Measurements from ENCODE around the gene NRAP. TPM values are rescaled to one million over a fixed set of nuclear protein-coding genes. Genes with fewer than 3 reads are reported as not detected.

Gene NRAP
- total and polyA plus RNA-seq, 2 experiments from 2014 or later: not detected

GRCh38 chr10:113695691-113696090 lies 31.9 kb upstream of the NRAP start:
- Mint-ChIP-seq H3K4me1 (peaks cover 7% of the 10 kb centered on the region; the same call in 1 of the 3 replicates), H3K27me3 (ENCODE audit: insufficient read depth, low read depth, poor library complexity) (no peaks in the 10 kb centered on the region), H3K27ac (no peak overlapping the region), H3K36me3 (ENCODE audit: low read depth) (peaks cover 18% of the 10 kb centered on the region), H3K9me3 (peaks cover 9% of the 10 kb centered on the region), H3K4me3 (no peak overlapping the region)
- H3K4me3 ChIP-seq: no peak overlapping the region
- H3K4me2 ChIP-seq: no peak overlapping the region
- H3K36me3 ChIP-seq (ENCODE audit: insufficient read depth): no peaks in the 10 kb centered on the region
- ATAC-seq (no peak), DNase-seq (ENCODE audit: low spot score) (no peak)
- H3K4me1 ChIP-seq (ENCODE audit: insufficient read depth): peaks cover 5% of the 10 kb centered on the region; the same call in 1 of the 2 replicates
- no peak for TF ChIP-seq EZH2 (IDR thresholded peaks at IDR 0.05; ENCODE audit: low read depth, unreplicated experiment)
- no peak for TF ChIP-seq ETS1 (IDR thresholded peaks at IDR 0.05)
- TF ChIP-seq CREB1 (CRISPR knock-in tag; IDR thresholded peaks at IDR 0.05; ENCODE audit: low read depth): no peak
- TF ChIP-seq JUNB (IDR thresholded peaks at IDR 0.05; ENCODE audit: unreplicated experiment): no peak
- TF ChIP-seq NANOG (IDR thresholded peaks at IDR 0.05; ENCODE audit: borderline replicate concordance): no peak
- no peak for TF ChIP-seq EZH2phosphoT487 (IDR thresholded peaks at IDR 0.05; ENCODE audit: unreplicated experiment)
- TF ChIP-seq ZNF331 (CRISPR knock-in tag; IDR thresholded peaks at IDR 0.05; ENCODE audit: low read depth): no peak
- no peak for TF ChIP-seq CTCF (conservative IDR thresholded peaks at IDR 0.05; ENCODE audit: low read depth in 2 of 2)
- no peak for TF ChIP-seq ZNF114 (CRISPR knock-in tag; IDR thresholded peaks at IDR 0.05)
- TF ChIP-seq, protein P1, sequence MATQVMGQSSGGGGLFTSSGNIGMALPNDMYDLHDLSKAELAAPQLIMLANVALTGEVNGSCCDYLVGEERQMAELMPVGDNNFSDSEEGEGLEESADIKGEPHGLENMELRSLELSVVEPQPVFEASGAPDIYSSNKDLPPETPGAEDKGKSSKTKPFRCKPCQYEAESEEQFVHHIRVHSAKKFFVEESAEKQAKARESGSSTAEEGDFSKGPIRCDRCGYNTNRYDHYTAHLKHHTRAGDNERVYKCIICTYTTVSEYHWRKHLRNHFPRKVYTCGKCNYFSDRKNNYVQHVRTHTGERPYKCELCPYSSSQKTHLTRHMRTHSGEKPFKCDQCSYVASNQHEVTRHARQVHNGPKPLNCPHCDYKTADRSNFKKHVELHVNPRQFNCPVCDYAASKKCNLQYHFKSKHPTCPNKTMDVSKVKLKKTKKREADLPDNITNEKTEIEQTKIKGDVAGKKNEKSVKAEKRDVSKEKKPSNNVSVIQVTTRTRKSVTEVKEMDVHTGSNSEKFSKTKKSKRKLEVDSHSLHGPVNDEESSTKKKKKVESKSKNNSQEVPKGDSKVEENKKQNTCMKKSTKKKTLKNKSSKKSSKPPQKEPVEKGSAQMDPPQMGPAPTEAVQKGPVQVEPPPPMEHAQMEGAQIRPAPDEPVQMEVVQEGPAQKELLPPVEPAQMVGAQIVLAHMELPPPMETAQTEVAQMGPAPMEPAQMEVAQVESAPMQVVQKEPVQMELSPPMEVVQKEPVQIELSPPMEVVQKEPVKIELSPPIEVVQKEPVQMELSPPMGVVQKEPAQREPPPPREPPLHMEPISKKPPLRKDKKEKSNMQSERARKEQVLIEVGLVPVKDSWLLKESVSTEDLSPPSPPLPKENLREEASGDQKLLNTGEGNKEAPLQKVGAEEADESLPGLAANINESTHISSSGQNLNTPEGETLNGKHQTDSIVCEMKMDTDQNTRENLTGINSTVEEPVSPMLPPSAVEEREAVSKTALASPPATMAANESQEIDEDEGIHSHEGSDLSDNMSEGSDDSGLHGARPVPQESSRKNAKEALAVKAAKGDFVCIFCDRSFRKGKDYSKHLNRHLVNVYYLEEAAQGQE (IDR thresholded peaks at IDR 0.05; ENCODE audit: unreplicated experiment): no peak
- TF ChIP-seq STAT1 (IDR thresholded peaks at IDR 0.05; ENCODE audit: unreplicated experiment): no peak
- TF ChIP-seq POLR2AphosphoS5 (IDR thresholded peaks at IDR 0.05; ENCODE audit: low read depth): no peak
- TF ChIP-seq ZNF462 (CRISPR knock-in tag; IDR thresholded peaks at IDR 0.05): no peak
- H3K27ac ChIP-seq (ENCODE audit: low read depth): no peak overlapping the region
- no peak overlapping the region for H2AFZ ChIP-seq
- no peaks in the 10 kb centered on the region; the same call in 1 of the 2 replicates for H4K20me1 ChIP-seq (replicated peaks; ENCODE audit: insufficient read depth)
- H3F3A ChIP-seq (replicated peaks; ENCODE audit: low read depth): no peaks in the 10 kb centered on the region
- H3K9me2 ChIP-seq (ENCODE audit: insufficient read depth): 0 out of 2 replicates have a peak, but pooled peaks cover 3% of the 10 kb centered on the region
- H3K79me2 ChIP-seq (replicated peaks; ENCODE audit: insufficient read depth): 0 out of 2 replicates have a peak, but pooled peaks cover 4% of the 10 kb centered on the region
- no peaks in the 10 kb centered on the region for H3K27me3 ChIP-seq (ENCODE audit: insufficient read depth)

Data from GM23338 (cell line).